Colonic mucosa (tissue), 4 donors: ENCODE results near the gene WNT5A. TPM values are rescaled to one million over a fixed set of nuclear protein-coding genes. Genes with fewer than 3 reads are reported as not detected.

ENCODE experiments used
- DNase-seq: peaks from one replicate; pipeline ENCODE4 v3.0.0-alpha.2; 2020
- H3K27ac ChIP-seq: fragments of 200-600 bp; one replicate; pipeline ENCODE4 v1.8.0; 2021
- H3K27me3 ChIP-seq: fragments of 200-600 bp; one replicate; pipeline ENCODE4 v1.8.0; 2021
- H3K36me3 ChIP-seq: fragments of 200-600 bp; one replicate; pipeline ENCODE4 v1.8.0; 2021
- H3K4me1 ChIP-seq: fragments of 200-600 bp; one replicate; pipeline ENCODE4 v1.8.0; 2021; ENCODE audit warnings: mild to moderate bottlenecking
- H3K4me3 ChIP-seq: fragments of 200-600 bp; one replicate; pipeline ENCODE4 v1.8.0; 2021
- H3K9ac ChIP-seq, 2 donors: one replicate each; pipeline ENCODE4 v1.7.0; 2013; ENCODE audit warnings: control low read depth in 2 of 2, low read depth in 2 of 2, low read length in 2 of 2
- H3K9me3 ChIP-seq: fragments of 200-600 bp; one replicate; pipeline ENCODE4 v1.8.0; 2021
- intact Hi-C: fragments of 100-400 bp; cut with DNase I; formaldehyde crosslinking; loops from one replicate; pipeline ENCODE4 v1.14.1; 2022
- total RNA-seq, 2 donors: library from RNA; stranded (reverse); fragmentation: NEBNext Ultra II Directional in 1 of 2; extraction: Animal tissue kit (Norgen Biotek cat#: 25700) in 1 of 2; gene quantifications; one replicate each; pipeline ENCODE4 v1.2.1, GENCODE V29; 2021
- TF ChIP-seq, protein P1 (sequence below): fragments of 200-600 bp; IDR thresholded peaks from one replicate; pipeline ENCODE4 v1.8.0; 2022; ENCODE audit warnings: antibody characterized with exemption, mild to moderate bottlenecking
- donor health status: healthy.
- donor health status: DM: no; HTN: no; CAD: no.
- donor health status: DM: no; HTN: no; CAD: no.

WNT5A gene
- total RNA-seq, 2 donors from 2014 or later = 3.9 to 7.2 TPM

GRCh38 chr3:55484801-55485791 is 2.0 kb downstream of the WNT5A start:
- no peaks in the 10 kb centered on the region for H3K9me3 ChIP-seq
- DNase-seq = peak; percentile 75
- peak overlapping the region; percentile 61 for H3K9ac ChIP-seq
- peaks cover 10% of the 10 kb centered on the region for H3K4me1 ChIP-seq
- peak overlapping the region; percentile 57 for H3K4me3 ChIP-seq
- intact Hi-C loops = loop anchor here (5.0 to 10.0 kb wide), 5 partner anchors 237 to 767 kb away; no protein-coding TSS in a partner anchor
- TF ChIP-seq, protein P1, sequence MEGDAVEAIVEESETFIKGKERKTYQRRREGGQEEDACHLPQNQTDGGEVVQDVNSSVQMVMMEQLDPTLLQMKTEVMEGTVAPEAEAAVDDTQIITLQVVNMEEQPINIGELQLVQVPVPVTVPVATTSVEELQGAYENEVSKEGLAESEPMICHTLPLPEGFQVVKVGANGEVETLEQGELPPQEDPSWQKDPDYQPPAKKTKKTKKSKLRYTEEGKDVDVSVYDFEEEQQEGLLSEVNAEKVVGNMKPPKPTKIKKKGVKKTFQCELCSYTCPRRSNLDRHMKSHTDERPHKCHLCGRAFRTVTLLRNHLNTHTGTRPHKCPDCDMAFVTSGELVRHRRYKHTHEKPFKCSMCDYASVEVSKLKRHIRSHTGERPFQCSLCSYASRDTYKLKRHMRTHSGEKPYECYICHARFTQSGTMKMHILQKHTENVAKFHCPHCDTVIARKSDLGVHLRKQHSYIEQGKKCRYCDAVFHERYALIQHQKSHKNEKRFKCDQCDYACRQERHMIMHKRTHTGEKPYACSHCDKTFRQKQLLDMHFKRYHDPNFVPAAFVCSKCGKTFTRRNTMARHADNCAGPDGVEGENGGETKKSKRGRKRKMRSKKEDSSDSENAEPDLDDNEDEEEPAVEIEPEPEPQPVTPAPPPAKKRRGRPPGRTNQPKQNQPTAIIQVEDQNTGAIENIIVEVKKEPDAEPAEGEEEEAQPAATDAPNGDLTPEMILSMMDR = peak; percentile 70
- H3K36me3 ChIP-seq = no peaks in the 10 kb centered on the region
- peak overlapping the region; percentile 23 for H3K27ac ChIP-seq
- H3K27me3 ChIP-seq = peaks cover 41% of the 10 kb centered on the region

- intact Hi-C loops = loop anchor here (5.0 to 10.0 kb wide), 3 partner anchors 413 to 629 kb away; no protein-coding TSS in a partner anchor
- Histone ChIP-seq H3K9me3 (no peaks in the 10 kb centered on the region), H3K27ac (no peak overlapping the region), H3K9ac (peak overlapping the region in 1 of 2 donors; percentile 29), H3K27me3 (peaks cover 36% of the 10 kb centered on the region), H3K4me1 (peaks cover 10% of the 10 kb centered on the region), H3K4me3 (no peak overlapping the region), H3K36me3 (no peaks in the 10 kb centered on the region)
- no peak for DNase-seq
- TF ChIP-seq, protein P1 = no peak
Measured at GRCh38 chr3:55484191-55484689, 2.9 kb downstream of the WNT5A start.

- intact Hi-C loops = loop anchor here (5.0 to 10.0 kb wide), 3 partner anchors 414 to 629 kb away; no protein-coding TSS in a partner anchor
- Histone ChIP-seq H3K4me1 (peaks cover 5% of the 10 kb centered on the region), H3K27me3 (peaks cover 32% of the 10 kb centered on the region), H3K9ac (peak overlapping the region in 1 of 2 donors; percentile 55), H3K36me3 (no peaks in the 10 kb centered on the region), H3K9me3 (no peaks in the 10 kb centered on the region), H3K4me3 (no peak overlapping the region), H3K27ac (no peak overlapping the region)
- TF ChIP-seq, protein P1 = no peak
- DNase-seq = no peak
Measured at GRCh38 chr3:55483196-55484095, 3.7 kb downstream of the WNT5A start.

DNA sequence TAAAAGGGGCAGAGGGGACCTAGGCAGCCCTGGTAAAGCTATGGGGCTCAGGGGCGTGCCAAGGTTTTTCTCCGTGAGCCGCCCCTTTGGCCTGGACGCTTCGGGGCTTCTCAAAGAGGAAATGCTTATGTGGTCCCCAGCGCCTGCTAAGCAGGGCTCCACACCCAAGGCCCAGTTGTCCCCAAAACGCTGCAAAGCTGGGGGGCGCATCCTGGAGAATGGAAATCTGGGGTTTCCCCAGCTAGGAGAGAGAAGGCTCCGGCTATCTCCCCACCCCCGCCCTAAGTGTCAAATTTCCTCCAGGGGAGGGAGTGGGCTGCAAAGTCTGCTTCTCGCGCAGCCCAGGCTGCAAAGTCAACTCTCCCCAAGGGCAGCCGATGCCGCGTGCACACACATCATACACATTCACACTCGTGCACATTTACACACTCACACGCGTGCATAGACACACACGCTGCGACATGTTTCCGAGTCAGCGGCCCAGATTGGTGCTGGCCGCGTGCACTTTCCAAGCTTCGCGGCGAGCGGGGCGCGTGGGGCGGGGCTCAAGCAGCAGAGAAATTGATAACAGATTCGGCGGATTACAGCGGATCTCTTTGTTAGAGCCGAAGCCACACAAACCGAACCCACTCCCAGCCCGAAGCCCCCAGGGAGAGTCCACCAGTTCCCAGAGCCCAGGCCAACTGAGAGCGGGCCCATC is 4.5 kb downstream of the WNT5A start:
- Histone ChIP-seq H3K4me3 (no peak overlapping the region), H3K9me3 (no peaks in the 10 kb centered on the region), H3K36me3 (no peaks in the 10 kb centered on the region), H3K4me1 (peaks cover 5% of the 10 kb centered on the region), H3K9ac (no peak overlapping the region), H3K27me3 (peaks cover 32% of the 10 kb centered on the region), H3K27ac (no peak overlapping the region)
- TF ChIP-seq, protein P1 = no peak
- intact Hi-C loops = loop anchor here (5.0 to 10.0 kb wide), 3 partner anchors 415 to 628 kb away; no protein-coding TSS in a partner anchor
- peak; percentile 39 for DNase-seq
